NCI-H146 (cell line): ENCODE results near the gene TBL3.
"Not testable (repeated sequence)": the region's sequence is repeated elsewhere in the genome, so short reads cannot be mapped to it uniquely, and the experiment has no call there.

ENCODE experiments used
- DNase-seq: peaks from one replicate; lab custom pipeline; 2025; lab: John Stamatoyannopoulos, UW

Gene TBL3

DNA sequence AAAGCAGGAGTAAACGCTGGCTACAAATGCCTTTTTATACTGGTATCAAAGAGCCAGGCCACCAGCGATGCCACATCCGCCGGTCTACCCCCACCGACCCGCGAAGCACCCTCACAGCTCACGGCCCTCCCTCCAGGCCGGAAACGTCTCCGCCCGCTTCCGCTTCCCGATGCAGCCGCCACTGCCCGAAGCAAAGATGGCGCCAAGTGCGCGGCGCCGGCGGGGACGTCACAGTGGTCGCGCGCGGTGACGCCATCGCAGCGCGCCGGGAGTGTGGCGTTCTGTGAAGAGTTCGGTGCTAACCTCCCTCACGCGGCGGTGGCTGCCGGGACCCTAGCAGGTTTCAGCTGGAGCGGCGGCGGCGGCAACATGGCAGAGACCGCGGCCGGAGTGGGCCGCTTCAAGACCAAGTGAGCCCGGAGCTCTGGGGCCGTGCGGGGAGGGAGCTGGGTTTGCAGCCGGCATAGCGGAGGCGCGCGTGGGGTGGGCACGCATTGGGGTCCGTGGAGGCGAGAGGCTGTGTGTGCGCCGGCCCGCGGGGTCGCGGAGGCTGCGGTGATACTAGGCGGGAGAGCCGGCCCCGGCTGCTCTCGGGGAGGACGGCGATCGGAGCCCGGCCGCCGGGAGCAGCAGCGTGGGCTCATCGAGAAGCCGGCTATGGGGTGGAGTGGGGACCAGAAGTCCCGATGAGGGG is at the start of gene TBL3:
Gene TBL3 (plus strand): TSS at position 258 of the 694 bp plus-strand sequence. CDS start 112 bp downstream, at position 370.
- DNase-seq = peak; percentile 97

DNA sequence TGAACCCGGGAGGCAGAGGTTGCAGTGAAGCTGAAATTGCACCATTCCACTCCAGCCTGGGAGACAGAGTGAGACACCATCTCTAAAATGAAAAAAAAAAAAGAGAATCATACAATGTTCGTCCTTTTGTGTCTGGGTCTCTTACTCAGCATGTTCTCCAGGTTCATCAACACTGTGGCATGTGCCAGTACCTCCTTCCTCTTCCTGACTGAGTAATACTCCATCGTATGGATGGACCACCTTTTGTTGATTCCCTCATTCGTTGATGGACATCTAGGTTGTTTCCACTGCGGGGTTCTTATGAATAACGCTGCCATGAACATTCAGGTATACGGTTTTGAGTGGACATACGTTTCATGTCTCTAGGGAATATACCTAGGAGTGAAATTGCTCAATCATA is 49.5 kb upstream of the TBL3 start:
- no peak for DNase-seq

GRCh38 chr16:1923299-1924034 is 48.4 kb upstream of the TBL3 start:
- peak; percentile 69 for DNase-seq

GRCh38 chr16:1924095-1924494 is 47.8 kb upstream of the TBL3 start:
- DNase-seq = no peak

- no peak for DNase-seq
Observed at GRCh38 chr16:1926271-1926670, 45.6 kb upstream of the TBL3 start.

DNA sequence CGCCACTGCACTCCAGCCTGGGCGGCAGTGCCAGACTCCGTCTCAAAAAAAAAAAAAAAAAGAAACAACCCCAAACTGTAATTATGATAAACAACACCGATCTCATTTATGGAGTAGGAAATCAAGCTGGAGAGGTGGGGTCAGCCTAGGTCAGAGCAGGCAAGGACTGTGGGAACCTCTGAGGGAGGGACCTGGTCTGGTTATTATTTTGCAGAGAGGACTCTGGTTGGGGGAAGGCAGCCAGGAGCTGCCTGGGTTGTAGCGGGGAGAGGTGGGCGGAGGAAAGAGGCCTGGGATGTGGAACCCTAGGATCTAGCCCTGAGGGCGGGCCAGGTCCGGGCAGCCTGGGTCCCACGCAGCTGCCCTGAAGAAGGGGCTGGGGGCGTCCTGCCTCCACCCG is 42.7 kb upstream of the TBL3 start:
- DNase-seq = peak; percentile 77

DNA sequence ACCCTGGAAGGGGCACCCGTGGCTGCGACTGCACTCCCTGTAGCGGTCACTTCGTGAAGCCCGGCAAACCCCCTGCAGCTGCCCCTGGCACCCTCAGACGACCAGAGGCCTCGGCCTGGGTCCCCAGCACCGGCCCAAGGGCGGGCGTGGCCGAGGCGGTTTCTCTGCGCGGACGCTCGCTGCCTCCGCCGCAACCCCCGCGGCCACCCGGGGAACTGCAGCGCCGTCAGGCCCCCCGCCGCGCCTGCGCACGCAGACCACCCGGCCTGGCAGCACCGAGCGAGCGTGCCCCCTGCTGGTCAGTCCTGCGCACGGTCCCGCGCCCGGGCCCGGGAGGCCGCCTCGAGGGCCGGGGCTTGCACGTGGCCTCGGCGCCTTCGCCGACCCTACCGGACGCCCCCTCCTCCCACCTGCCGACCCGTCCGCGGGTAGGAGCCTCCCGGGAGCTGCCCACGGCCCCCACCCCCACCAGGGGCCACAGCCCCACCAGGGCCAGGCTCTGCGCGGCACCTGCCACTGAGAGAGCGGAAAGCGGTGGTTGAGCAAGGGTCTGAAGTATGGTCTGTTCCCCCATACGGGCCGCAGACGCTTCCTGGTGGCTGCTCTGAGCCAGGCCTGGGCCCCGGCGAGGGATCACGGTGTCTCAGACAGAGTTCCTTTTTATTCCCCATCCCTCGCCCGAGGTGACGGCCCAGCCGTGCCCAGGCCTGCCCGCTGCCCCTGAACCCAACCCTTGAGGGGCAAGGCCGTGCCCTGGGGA is 42.1 kb upstream of the TBL3 start:
- DNase-seq = peak; percentile 88

DNA sequence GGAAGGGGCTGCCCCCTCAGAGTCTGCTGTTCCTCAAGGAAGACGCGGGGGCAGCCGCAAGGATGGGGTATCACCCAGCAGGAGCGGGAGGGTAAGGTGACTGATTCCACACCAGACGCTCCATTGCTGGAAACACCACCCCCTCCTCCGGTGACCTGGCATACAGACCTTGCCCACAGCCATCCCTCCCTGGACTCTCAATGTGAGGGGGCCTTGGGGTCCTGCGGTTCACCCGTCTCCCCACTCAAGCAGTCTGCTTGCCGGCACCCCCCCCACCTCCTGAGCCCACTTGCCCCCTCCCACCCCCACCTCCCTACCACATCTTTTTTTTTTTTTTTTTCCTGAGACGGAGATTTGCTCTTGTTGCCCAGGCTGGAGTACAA is 41.5 kb upstream of the TBL3 start:
- no peak for DNase-seq

DNA sequence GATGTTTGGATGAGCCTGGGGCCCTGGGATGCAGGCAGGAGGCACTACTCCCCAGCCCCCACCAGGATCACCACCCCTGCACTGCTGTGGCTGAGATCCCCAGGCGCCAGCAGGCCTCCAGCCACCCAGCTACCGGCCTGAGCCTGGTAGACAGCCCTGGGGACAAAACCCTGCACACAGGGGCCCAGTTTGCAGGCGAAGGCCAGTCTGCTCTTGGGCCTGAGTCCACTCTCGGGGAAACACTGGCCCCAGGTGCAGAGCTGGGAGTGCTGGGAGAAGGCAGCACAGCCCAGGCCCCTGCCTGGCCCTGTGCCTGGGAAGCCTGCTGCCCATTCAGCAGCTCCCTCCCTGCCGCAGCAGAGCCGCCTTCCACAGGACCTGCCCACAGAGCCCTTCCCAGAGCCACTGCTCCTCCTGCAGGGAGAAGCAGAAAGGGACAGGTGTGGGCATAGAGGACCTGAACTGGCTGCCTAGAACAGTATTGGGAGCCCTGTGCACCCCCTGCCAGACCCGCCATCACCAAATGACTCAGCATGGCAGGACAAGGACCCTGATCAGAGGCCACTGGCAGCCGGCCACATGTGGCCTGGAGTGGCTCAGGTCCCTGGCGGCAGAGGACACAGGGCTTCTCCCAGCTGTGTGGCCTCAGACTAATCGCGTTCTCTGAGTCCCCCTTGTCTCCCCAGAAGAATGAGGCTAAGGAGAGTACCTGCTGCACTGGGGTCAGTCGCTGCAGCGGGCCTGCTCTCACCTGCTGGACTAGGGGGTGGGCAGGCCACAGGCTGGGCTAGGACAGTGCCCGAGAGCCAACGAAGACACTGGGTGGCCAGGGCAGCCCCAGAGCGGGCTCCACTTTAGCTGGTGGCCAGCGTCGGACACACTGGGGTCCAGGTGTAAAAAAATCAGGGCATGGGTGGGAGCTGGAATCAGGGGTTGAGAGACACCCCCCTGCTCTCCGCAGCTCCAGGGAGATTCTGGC is 39.5 kb upstream of the TBL3 start:
- DNase-seq = peak; percentile 49

DNA sequence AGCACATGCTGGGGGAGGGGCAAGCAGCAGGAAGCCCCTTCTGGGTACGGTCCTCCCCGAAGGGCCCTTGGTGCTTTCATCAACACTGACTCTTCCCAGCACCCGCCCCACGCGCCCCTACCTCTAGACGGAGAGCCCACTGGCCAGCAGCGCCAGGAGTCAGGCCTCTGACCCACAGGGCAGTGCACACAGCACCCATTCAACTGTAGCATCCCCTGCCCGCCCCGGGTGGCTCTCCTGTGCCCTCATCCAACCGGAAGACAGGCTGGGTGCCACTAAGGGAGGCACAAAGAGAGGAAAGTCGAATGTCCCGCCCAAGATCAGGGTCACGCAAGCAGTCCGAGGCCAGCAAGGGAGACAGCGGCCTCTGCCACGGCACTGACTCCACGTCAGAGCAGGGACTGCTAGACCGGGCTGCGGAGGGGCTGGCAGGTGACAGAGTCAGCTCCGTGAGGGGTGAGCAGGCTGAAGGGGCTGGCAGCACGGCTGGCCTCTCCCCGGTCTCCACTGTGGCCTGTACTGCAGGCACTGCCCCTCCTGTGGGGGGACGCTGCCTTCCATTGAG is 38.7 kb upstream of the TBL3 start:
- DNase-seq = no peak

DNA sequence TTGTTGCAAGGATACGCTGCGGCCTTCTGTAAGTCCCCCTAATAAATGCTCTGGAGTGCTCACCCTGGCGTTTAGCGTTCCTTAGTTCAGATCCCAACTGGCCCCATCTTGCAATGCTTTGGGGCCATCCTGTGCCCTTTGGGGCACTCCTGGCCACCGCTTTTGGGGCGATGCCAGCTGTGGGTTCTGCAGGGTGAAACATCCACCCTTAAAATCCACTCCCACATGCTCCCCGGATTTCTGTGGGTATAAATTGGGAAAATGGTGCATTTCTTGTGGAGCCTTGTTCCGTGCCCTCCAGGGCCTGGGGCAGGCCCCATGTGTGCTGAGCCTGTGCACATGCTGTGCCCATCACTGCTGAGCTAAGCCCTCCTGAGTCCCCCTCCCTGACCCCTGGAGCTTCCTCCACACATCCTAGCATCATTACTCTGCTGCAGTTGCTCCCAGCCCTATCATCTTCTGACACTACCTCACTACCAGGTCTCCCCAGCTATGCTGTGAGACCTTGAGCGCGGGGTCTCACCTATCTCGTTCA is 34.8 kb upstream of the TBL3 start:
- no peak for DNase-seq

DNA sequence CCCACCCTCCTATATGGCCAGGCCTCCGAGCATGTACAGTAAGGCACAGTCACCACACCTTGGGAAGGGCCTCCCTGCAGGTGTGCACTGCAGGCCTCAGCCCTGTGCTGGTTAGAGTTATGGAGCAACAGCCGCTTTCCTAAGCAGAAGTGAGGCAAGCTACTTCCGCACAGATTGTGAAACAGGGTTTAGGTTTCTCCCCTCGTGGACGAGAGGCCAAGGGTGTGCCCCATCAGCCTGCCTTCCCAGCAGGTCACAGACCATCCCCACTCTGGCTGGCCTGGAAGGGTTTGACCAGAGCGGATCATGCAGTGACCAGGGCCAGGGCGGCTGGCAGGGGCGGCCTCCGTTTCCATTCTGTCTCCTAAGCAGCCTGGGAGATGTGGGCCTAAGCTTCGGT is 33.5 kb upstream of the TBL3 start:
- no peak for DNase-seq

- DNase-seq = no peak
Observed at GRCh38 chr16:1938910-1939309, 32.9 kb upstream of the TBL3 start.

DNA sequence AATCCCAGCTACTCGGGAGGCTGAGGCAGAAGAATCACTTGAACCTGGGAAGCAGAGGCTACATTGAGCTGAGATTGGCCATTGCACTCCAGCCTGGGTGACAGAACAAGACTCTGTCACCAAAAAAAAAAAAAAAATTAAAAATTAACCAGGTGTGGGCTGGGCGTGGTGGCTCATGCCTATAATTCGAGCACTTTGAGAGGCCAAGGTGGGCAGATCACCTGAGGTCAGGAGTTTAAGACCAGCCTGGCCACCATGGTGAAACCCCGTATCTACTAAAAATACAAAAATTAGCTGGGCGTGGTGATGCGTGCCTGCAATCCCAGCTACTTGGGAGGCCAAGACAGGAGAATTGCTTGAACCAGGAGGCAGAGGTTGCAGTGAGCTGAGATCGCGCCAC is 32.0 kb upstream of the TBL3 start:
- not testable (repeated sequence) for DNase-seq

- DNase-seq = no peak
Observed at GRCh38 chr16:1940273-1941161, 31.3 kb upstream of the TBL3 start.

DNA sequence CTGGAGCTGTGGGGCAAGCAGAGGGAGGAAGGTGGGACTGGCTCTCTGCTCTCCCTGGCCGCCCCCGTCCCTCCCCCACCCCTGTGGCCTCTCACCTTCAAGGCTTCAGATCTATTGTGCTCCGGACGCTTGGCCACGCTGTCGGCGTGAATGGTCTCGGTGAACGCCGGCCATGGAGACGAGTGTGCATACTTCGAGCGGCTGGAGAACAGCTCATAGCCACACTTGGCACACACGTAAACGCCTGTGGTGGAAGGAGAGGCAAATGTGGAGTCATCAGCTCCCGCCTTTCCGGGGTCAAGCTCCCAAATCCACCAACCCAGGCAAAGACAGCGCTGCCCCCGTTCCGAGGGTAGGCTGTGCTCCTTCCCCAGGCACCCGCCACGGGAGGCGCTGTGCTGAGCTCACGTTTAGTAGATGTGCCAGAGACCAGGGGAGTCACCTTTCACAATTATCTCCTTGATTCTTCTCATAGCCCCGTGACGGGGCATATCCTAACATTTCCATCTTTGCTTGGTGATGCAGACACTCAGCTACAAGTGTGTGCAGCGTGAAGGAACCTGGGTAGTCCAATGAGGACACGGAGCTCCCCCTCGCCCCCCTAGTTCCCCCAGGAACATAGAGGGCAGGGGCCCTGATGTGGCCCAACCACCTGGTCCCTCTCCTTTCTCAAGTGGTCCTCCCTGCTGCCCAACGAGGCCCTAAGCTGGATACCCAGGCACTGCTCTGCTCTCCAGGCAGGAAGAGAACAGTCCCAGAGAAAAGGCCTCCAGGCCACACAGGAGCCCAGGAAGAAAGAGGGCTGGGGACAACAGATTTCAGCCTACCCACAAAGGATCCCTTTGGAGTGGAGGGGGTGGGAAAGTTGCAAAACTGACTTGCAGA is 30.4 kb upstream of the TBL3 start:
- DNase-seq = no peak

DNA sequence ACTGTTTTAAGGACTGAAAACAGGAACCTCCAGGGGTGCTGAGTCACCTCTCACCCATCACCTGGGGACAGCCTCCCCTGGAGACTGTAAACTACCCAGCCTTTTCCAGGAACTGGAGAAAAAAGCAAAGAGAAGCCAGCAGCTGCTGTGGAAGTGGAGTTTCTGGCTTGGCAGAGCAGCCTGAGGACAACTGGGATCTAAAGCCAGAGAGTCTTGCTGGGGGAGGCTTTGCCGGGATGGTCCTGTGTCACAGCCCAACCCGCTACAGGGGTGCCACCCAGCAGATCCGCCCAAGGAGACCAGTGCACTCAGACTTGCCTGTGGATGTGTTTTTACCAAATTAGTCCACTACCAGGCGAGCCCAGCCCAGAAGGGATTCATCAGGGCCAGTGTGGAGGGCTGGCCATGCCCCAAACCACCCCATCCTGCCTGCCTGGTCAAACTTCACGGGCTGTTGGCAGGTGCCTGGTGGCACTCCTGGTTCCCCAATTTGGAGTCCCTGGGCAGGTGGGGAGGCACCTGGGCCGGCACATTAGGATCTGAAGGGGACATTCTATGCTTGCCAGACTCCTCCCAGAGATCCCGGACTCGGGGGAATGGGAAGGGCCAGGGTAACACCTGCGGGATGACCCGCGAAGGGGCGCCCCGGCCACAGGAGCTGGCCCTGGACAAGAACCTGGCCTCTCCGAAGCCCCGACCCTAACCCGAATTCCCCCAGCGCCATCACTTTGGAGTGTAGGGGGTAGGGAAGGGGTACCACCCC is 29.6 kb upstream of the TBL3 start:
- no peak for DNase-seq
